Common myeloid progenitor, CD34-positive (primary cell): ENCODE measurements around the gene ZC3H15. TPM values are rescaled to one million over a fixed set of nuclear protein-coding genes. Genes with fewer than 3 reads are reported as not detected.
"Not testable (repeated sequence)": the region's sequence is repeated elsewhere in the genome, so short reads cannot be mapped to it uniquely, and the experiment has no call there.

Experiments
- CTCF ChIA-PET: fragments of 350-600 bp; sonication (Branson Sonifier 250); formaldehyde crosslinking; loops from one replicate; lab custom pipeline; 2021; ENCODE audit warnings: antibody characterized with exemption; lab: Charles Lee
- POLR2A ChIA-PET: fragments of 350-600 bp; sonication (Branson Sonifier 250); formaldehyde crosslinking; loops from one replicate; lab custom pipeline; 2021; ENCODE audit warnings: antibody characterized with exemption; lab: Charles Lee
- DNase-seq, 3 donors: peaks; one replicate each; pipeline versions ENCODE4 v3.0.0 to v3.0.0-alpha.2; 2013
- H3K27ac ChIP-seq, 2 experiments: 1 replicate in 1 of 2; 2 replicates in 1 of 2; pipeline ENCODE4 v1.7.0; 2013; ENCODE audit warnings: inconsistent platforms in 2 of 2, low read length in 2 of 2, mild to moderate bottlenecking in 2 of 2, low read depth in 1 of 2, moderate library complexity in 1 of 2; ENCODE audit not compliant: severe bottlenecking in 2 of 2, insufficient read depth in 1 of 2, poor library complexity in 1 of 2
- H3K27me3 ChIP-seq, 5 experiments: replicated peaks in 2 of 5; 1 replicate in 3 of 5; 2 replicates in 2 of 5; pipeline versions ENCODE4 v1.6.1 to v1.7.0; 2013; ENCODE audit warnings: low read length in 4 of 5, mild to moderate bottlenecking in 2 of 5, moderate library complexity in 2 of 5, inconsistent platforms in 1 of 5; ENCODE audit not compliant: insufficient read depth in 5 of 5, control insufficient read depth in 4 of 5
- H3K36me3 ChIP-seq, 4 experiments: 1 replicate in 2 of 4; 2 replicates in 2 of 4; pipeline versions ENCODE4 v1.6.1 to v1.7.0; 2013; ENCODE audit warnings: low read length in 3 of 4, control low read depth in 1 of 4, mild to moderate bottlenecking in 1 of 4; ENCODE audit not compliant: control insufficient read depth in 4 of 4, insufficient read depth in 4 of 4
- H3K4me1 ChIP-seq, 4 experiments: 1 replicate in 3 of 4; 2 replicates in 1 of 4; pipeline versions ENCODE4 v1.6.1 to v1.7.1; 2013; ENCODE audit warnings: low read length in 3 of 4, mild to moderate bottlenecking in 3 of 4, control low read depth in 1 of 4, inconsistent platforms in 1 of 4, moderate library complexity in 1 of 4; ENCODE audit not compliant: control insufficient read depth in 4 of 4, insufficient read depth in 4 of 4; ENCODE audit errors: control extremely low read depth in 1 of 4
- H3K4me3 ChIP-seq, 7 experiments: 1 replicate in 4 of 7; 2 replicates in 3 of 7; pipeline versions ENCODE4 v1.5.1 to v1.7.0; 2013; ENCODE audit warnings: mild to moderate bottlenecking in 7 of 7, low read length in 6 of 7, moderate library complexity in 6 of 7, inconsistent platforms in 2 of 7, low read depth in 2 of 7, control low read depth in 1 of 7; ENCODE audit not compliant: insufficient read depth in 4 of 7, control insufficient read depth in 1 of 7; ENCODE audit errors: extremely low read depth in 1 of 7
- H3K9me3 ChIP-seq, 5 experiments: 1 replicate in 4 of 5; 2 replicates in 1 of 5; pipeline versions ENCODE4 v1.6.1 to v1.7.1; 2013; ENCODE audit warnings: low read length in 4 of 5, mild to moderate bottlenecking in 2 of 5, inconsistent platforms in 1 of 5, low read depth in 1 of 5, moderate library complexity in 1 of 5; ENCODE audit not compliant: control insufficient read depth in 4 of 5, insufficient read depth in 2 of 5; ENCODE audit errors: control extremely low read depth in 1 of 5
- WGBS: methylation state at CpG from one replicate; pipeline ENCODE4 v1.1.5; 2013; ENCODE audit not compliant: insufficient coverage; 5-methylcytosine and 5-hydroxymethylcytosine counted together
- polyA plus RNA-seq: library from polyadenylated mRNA; unstranded; fragments of 120-200 nt; gene quantifications from one replicate; pipeline ENCODE4 v1.2.1, GENCODE V29; 2013

Gene ZC3H15
- polyA plus RNA-seq = 121 TPM

DNA sequence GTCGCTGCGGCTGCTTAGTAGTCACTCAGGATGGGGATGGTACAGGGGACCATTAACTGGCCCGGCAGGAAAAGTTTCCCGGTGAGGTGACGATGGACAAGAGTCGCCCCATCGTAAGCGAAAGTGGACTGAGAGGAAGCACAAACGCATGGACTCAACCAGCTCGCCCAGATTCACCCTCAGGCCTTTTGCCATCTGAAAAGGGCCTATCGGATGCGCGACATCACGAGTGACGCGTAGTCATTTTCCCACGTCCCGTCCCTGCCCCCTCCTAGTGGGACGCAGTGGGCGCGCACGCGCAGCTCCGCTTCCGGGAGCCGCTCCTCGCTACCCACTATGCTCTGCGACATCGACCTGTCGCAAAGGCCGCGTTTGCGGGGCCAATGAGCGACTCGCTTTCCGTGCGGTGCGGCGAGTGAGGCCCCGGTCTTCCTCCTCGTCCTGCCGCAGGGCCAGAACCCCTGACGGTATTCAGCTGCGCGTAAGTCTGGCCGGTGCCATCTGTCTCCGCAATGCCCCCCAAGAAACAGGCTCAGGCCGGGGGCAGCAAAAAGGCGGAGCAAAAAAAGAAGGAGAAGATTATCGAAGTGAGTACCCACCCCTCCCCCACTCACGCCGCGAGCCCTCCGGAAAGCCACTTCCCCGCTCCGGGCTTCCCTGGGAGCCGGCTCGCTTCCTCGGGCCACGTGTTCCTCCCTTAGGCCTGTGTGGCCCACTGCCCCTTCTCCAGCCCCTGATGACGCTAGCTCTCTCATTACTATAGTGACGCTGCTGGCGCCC lies at the start of gene ZC3H15:
ZC3H15 (plus strand) TSS at position 390 of the 780 bp plus-strand sequence; CDS start at position 513, 123 bp downstream.
- POLR2A ChIA-PET = interaction anchor here (0.6 to 1.6 kb wide), 3 partner anchors 10 to 582 kb away, joined by 4 to 9 read pairs (median 4); no protein-coding TSS in a partner anchor
- WGBS = 0% methylated on average over 58 of the region's 63 CpGs

DNA sequence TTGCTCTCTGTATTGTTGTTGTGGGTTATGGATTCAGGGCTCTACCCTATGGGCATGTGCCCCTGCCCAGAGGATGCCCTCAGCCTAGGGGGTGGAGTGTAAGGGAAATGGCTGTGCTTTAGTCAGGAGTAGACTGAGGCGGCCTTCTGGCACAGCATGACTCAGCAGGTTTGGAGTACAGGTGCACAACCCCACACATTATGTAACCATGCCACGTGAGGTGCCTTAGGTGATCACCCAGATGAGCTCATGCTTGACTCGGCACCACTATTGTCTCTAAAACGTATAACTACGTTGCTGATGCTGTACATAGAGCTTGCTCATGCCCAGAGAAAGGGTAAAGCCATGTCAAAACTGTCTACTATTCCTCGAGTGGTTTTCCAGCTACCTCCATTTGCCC lies 48.3 kb upstream of the ZC3H15 start:
- Histone ChIP-seq H3K4me1 (peaks cover 0 to 5% (median 2%) of the 10 kb centered on the region in 4 experiments), H3K27me3 (no peaks in the 10 kb centered on the region), H3K9me3 (peaks cover 0 to 27% (median 5%) of the 10 kb centered on the region in 5 experiments), H3K27ac (no peak overlapping the region), H3K4me3 (no peak overlapping the region), H3K36me3 (peaks cover 0 to 25% (median 7%) of the 10 kb centered on the region in 4 experiments)
- ChIA-PET POLR2A (no interaction called here), CTCF (no interaction called here)
- DNase-seq = peak in 1 of 3 donors; percentile 37
- WGBS = 97% methylated on average over 6 of the region's 6 CpGs

More for the DNA sequence above, at the start of gene ZC3H15:
- H3K4me3 ChIP-seq = peak within 1 kb of the TSS; percentile 77 to 99 (median 92)
- H3K4me1 ChIP-seq = peaks cover 14 to 45% (median 33%) of the 10 kb centered on the region in 4 experiments
- peak; percentile 99 for DNase-seq
- CTCF ChIA-PET = interaction anchor here (0.6 to 1.6 kb wide), 3 partner anchors 18 to 46 kb away, joined by 3 to 7 read pairs (median 4); no protein-coding TSS in a partner anchor
- H3K27me3 ChIP-seq = no peaks in the 10 kb centered on the region
- H3K27ac ChIP-seq = peak within 1 kb of the TSS; percentile 94 to 97
- no peaks in the 10 kb centered on the region for H3K9me3 ChIP-seq
- peaks cover 0 to 9% (median 1%) of the 10 kb centered on the region in 4 experiments for H3K36me3 ChIP-seq

DNA sequence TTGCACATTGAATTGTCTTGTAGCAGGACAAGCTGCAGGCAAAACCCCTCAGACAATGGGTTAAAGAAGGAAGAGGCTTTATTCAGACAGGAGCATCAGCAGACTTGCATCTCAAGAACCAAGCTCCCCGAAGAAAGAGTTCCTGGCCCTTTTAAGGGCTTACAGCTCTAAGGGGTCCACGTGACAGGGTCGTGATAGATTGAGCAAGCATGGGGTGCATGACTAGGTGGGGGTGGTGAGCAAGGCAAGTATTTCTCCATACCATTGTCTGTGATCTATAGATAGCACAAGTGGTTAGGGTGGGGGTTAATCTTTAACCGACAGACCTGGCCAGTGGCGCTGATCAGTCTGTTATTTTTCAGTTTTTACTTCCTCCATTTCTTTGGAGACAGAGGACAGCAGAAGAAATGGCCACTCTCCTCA lies 46.4 kb upstream of the ZC3H15 start:
- H3K27ac ChIP-seq, H3K27me3 ChIP-seq, POLR2A ChIA-PET, H3K4me1 ChIP-seq, CTCF ChIA-PET, H3K4me3 ChIP-seq: not testable (repeated sequence)
- WGBS = 81% methylated on average over 3 of the region's 5 CpGs
- peak; percentile 12 to 75 (median 57) for DNase-seq
- peaks cover 0 to 27% (median 5%) of the 10 kb centered on the region in 5 experiments for H3K9me3 ChIP-seq
- H3K36me3 ChIP-seq = peaks cover 0 to 19% (median 5%) of the 10 kb centered on the region in 4 experiments

DNA sequence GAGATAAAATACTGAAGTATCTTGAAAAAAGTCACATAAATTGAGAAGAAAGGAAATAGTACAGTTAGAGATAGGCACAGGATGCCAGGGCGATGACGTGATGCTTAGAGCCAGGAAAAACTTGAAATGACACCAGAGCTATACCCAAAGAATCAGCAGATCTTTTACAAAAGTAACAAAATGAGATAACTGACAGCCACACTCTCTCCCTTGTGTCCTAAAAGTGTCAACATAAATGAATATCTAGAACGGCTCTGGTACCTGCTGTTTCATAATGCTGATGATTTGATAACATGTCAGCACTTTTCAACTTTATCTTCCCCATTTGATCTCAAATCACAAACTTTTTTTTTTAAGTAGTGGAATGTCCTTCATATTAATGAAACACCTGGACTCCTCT lies 45.6 kb upstream of the ZC3H15 start:
- ChIA-PET CTCF (no interaction called here), POLR2A (no interaction called here)
- no CpG with 5 or more reads among the region's 3 CpGs for WGBS
- Histone ChIP-seq H3K27me3 (no peaks in the 10 kb centered on the region), H3K27ac (peak overlapping the region in 1 of 2 experiments; percentile 12), H3K4me3 (no peak overlapping the region), H3K9me3 (peaks cover 0 to 27% (median 5%) of the 10 kb centered on the region in 5 experiments), H3K4me1 (peaks cover 0 to 5% (median 2%) of the 10 kb centered on the region in 4 experiments), H3K36me3 (peaks cover 0 to 17% (median 5%) of the 10 kb centered on the region in 4 experiments)
- DNase-seq = peak; percentile 29 to 64 (median 46)

DNA sequence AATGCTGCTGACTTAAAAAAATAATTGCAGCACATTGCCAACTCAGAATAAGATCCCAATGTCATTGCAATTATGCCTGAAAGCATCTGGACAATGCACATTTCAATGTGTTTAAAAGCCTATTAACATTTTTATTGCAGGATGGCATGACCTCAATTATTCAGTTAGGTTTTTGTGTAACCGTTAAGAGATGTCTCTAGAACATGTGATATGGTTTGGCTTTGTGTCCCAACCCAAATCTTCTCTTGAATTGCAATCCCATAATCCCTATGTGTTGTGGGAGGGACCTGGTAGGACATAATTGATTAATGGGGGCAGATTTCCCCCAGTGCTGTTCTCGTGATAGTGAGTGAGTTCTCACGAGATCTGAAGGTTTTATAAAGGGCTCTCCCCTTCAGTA lies 43.2 kb upstream of the ZC3H15 start:
- CTCF ChIA-PET = no interaction called here
- POLR2A ChIA-PET = no interaction called here
- 100% methylated on average over 1 of the region's 3 CpGs for WGBS

DNA sequence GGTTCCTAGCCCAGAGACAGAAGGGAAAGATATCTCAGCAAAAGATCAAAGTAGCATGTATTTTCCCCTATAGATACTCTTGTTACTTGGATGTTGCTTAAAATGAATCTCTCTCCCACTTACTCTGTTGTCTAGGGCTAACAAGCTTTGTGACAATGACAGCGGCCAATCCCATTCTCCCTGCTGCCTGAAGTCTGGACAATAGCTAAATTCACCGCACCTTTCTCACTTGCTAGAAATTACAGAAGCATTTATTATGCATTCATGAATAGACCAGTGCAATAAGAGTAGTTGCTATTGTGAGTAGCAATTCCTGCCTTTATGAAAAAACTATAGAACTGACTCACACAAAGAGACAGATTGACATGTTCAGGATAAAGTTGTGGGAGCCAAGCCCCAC lies 42.2 kb upstream of the ZC3H15 start:
- ChIA-PET POLR2A (no interaction called here), CTCF (no interaction called here)
- Histone ChIP-seq H3K4me1 (peaks cover 0 to 5% (median 2%) of the 10 kb centered on the region in 4 experiments), H3K4me3 (no peak overlapping the region), H3K27ac (no peak overlapping the region), H3K36me3 (no peaks in the 10 kb centered on the region), H3K9me3 (peaks cover 0 to 5% (median 0%) of the 10 kb centered on the region in 5 experiments), H3K27me3 (no peaks in the 10 kb centered on the region)
- DNase-seq = no peak
- WGBS = 100% methylated on average over 1 of the region's 2 CpGs

More for the DNA sequence above, 43.2 kb upstream of the ZC3H15 start:
- Histone ChIP-seq H3K9me3 (peaks cover 0 to 14% (median 3%) of the 10 kb centered on the region in 5 experiments), H3K27ac (no peak overlapping the region), H3K4me3 (no peak overlapping the region), H3K27me3 (no peaks in the 10 kb centered on the region), H3K4me1 (peaks cover 0 to 5% (median 2%) of the 10 kb centered on the region in 4 experiments), H3K36me3 (peaks cover 0 to 5% (median 0%) of the 10 kb centered on the region in 4 experiments)
- DNase-seq = no peak

DNA sequence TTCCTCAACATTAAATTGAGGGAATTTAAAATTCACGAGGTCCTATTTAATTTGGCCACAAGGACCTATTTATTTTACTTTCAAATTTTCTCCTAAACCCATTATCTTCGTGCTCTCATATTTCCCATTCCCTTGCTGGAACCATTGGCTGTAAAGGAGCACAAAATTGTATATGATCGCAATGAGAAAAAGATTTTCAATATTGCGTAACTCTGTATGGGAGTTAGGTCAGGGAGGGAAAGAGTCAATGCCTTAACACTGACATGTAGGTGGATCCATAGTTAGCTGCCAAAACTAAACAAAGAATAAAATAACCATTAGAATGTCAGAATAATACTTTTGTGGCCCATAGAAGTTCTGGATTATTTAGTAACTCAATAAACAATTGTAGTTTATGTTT lies 40.6 kb upstream of the ZC3H15 start:
- WGBS = 100% methylated on average over 1 of the region's 4 CpGs
- no peaks in the 10 kb centered on the region for H3K36me3 ChIP-seq
- DNase-seq = no peak
- H3K4me1 ChIP-seq = peaks cover 0 to 3% (median under 1%) of the 10 kb centered on the region in 4 experiments
- no peak overlapping the region for H3K4me3 ChIP-seq
- ChIA-PET CTCF (no interaction called here), POLR2A (no interaction called here)
- H3K27ac ChIP-seq = no peak overlapping the region
- no peaks in the 10 kb centered on the region for H3K9me3 ChIP-seq
- no peaks in the 10 kb centered on the region for H3K27me3 ChIP-seq
